GM21360 (cell line): ENCODE measurements around the gene CENPB.

ENCODE experiments used
- ATAC-seq: cut with Tn5 transposase; IDR thresholded peaks from one replicate; pipeline ENCODE4 v1.9.1; 2021; ENCODE audit warnings: mild to moderate bottlenecking, moderate library complexity; ENCODE audit not compliant: unreplicated experiment

CENPB gene

DNA sequence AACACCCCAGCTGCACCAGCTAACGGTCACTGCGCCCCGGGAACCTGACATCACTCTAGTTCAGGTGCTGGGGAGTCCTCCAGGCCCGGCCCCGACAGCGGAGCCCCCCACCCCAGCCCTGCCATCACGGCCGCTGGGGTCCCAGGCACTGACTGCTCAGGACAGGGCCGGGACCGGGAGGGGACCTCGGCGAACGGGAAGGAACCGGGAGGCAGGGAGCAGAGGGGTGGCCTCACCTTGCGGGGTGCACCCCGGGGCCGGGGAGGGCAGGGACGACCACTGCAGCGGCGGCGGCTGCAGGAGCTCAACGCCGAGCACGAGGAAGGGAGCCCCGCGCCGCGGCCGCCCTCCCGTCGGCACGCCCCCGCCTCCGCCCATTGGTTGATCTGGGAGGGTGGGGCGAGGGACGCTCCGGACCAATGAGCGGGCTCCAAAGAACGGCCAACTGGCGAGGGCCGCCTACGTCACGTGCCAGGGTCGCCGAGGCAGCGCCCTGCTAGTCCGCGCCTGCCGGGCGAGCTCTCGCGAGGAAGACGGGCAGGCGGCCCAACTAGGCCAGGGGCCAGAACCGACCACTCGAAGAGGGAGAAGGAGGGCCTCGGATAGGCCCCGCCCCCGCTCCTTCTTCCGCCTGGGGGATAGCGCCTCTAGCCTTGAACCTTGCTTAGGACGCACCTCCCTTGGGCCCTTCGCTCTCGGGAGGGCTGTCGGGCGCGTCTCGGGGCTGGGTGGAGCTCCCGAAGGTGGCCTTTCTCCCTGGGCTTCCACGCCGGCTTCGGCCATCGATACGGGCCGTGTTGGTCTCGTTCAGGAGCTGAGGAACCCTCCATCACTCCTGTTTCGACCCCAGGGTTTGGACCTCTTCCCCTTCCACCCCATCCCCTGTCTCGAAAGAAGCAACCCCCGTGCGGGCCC, 18.9 kb downstream of the CENPB start, which contains the start of gene ADISSP:
Gene ADISSP (minus strand): TSS at position 327 of the 915 bp plus-strand sequence. CDS start 7,653 bp downstream, outside the sequence.
- ATAC-seq: peak; percentile 93

DNA sequence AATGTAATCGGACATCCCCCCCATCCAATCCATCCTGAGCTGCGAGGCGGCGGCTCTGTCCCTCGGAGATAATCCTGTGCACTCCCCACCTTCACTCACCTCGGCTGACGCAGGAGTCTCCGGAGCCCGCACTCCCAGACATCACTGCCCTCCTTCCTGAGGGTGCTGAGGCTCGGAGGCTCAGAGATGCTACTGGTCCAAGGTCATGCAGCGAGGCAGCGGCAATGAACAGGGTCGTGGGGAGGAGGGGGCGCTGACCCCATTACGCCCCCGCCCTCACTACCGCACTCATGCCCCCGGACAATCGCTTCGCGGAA, 19.5 kb downstream of the CENPB start:
- ATAC-seq: no peak

DNA sequence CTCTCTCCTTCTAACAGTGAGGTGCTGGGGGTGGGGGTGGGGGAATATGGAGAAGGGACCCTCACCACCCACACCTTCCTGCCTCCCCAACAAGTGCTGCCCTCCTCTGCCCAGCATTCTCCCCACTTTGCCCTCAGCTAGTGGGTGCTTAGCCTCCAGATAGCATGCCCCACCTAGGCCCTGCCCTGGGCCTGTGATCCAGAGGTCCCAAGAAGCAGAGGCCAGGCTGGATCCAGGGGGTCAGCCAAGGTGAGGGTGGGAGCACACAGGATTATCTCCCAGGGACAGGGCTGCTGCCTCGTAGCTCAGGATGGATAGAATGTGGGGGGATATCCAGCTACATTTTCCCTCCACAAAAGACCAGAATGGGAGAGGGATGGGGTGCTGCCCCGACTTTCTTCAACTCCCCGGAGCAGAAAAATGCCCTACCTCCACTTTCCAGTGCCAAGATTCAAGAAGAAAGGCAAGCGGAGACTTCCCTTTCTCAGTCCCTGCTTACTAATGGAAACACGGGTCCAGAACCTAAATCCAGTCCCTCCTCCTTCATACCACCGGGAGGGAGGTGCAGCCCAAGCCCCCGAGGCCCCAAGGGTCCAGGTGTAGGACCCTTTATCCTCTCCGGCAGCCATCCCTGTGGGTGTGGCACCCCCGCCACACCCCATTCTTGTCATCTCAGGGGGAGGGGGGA, 20.0 kb downstream of the CENPB start:
- ATAC-seq: no peak

DNA sequence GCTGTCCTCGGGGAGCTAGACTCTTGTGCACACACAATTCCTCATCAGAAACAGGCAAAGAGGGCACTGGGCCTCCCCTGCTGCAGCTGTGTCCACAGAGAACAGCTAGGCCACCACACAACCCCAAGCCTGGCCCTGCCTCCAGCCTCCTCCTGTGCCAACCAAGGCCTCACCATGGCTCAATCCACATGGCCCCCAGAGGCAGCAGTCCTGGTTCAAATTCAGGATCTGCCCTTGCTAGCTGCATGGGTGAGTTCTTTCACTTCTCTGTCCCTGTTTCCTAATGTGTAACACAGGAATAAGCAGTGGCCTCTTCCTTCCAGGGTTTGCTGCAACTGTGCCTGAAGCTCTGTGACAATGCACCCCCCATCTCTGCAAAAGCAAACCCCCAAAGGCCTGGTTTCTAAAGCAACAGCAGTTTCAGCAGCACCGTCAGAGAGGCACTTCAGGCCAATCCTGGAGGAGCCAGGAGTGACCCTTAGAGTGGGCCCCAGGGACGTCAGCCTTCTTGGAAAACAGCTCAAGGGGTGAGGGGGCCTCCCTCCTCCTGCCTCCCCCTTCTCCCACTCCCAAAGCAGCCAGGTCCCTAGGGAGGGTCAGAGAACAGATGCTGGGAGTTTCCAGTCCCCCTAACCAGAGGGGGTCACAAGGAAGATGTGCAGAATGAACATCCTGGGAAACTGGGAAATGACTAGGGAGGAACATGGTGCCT, 21.2 kb downstream of the CENPB start:
- no peak for ATAC-seq

DNA sequence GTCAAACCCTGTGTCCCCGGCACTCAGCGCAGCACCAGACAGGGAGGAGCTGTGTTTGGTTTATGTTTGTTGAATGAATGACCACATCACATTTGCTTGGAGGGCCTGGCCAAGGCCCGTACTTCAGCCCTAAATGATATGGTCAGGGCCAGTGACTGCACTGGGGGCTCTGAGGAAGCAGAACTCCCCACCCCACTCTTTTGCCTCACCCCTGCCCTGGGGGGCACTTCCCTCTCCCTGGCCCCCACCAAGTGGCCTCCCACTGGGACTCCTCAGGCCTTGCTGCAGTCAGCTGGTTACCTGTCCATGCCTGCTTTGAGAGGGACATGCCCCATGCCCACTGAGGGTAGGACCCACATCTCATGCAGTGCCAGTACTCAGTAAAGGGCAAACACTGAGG, 21.9 kb downstream of the CENPB start:
- ATAC-seq: no peak

DNA sequence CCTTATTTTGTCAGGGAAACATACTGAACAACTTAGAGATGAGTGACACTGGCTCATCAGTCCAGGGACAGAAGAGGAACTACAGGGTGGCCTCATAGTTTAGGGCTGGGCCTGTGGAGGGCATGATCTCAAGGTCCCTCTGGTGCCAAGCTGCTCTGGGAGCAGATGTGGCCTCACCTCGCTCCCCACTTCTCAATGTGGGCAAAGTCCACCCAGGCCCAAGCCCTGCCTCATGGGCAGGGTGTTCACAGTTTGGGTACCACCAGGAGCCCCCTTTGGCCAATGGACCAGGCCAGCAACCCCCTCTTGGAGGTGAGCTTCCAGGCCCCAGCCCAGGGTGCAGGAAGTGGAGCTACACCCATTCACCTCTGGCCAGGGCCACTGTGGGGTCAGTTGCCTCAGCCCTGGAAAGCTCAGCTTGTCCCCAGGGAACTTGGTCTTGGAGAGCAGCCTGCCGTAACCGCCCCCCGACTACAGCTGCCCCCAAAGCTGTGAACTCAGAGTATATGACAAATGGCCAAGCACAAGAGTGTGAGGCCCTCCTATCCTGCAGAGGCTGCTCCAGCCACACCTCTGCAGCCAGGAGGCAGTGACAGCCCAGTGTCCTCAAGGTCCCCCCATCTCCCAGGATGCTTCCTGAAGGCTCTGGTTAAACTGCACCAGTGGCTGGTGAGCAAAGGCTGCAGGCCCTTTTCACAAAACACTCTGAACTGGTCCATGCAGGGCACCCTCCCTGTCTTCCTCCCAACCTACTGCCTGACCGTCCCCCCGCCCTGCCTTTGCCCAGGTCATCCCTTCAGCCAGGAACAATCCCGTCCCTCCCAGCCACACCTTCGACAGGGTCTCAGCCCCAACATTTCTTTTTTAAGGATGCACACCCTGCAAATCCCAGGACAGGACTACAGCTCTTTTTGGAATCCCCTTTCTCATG, 22.6 kb downstream of the CENPB start:
- ATAC-seq: no peak

DNA sequence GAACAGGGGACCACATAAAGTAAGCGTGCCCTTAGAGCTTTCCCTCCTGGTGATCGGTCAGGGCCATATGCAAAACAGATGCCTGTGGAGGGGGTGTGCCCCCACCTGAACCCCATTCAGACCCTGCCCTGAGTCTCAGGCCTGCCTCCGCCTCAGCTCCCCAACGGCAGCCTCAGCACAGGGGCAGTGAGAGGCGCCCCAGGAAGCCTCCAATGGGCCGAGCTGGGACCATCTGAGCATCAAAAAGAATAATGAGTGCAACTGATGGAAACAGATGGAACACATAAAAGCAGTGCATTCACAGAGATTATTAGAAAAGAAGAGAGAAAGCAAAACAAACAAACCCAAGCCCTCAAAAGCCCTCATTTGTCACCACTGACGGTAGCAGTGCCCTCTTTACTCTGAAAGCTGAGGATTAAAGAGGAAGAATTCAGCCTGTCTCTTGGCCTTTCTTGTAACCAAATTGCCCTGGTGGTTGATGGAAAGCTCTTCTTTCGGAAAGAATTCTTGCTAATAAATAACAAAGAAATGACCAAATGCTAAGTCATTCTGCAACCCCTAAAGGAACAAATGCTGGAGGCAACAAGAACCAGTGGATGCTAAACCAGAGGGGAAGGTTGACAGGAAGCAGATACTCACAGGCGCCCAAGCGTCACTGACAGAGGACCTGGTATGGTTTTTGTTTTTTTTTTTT, 25.7 kb downstream of the CENPB start:
- ATAC-seq: no peak

DNA sequence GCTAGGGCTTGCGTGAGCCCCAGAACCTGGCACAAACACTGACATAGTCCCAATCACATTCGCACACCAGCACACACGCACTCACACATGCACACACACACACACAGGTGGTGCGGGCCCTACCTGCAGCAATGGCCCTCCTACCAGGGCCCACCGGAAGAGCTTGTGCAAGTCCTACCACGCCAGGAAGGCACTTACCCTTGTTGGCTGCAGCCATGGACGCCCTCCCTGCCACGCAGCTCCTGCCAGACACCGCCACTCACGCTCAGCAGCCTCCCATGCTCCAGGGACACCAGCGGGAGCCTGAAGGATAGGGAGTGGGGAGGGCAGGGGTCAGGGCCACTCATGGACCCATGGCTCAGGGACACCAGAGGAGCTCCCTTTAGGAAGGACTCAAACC, 26.7 kb downstream of the CENPB start:
- no peak for ATAC-seq

DNA sequence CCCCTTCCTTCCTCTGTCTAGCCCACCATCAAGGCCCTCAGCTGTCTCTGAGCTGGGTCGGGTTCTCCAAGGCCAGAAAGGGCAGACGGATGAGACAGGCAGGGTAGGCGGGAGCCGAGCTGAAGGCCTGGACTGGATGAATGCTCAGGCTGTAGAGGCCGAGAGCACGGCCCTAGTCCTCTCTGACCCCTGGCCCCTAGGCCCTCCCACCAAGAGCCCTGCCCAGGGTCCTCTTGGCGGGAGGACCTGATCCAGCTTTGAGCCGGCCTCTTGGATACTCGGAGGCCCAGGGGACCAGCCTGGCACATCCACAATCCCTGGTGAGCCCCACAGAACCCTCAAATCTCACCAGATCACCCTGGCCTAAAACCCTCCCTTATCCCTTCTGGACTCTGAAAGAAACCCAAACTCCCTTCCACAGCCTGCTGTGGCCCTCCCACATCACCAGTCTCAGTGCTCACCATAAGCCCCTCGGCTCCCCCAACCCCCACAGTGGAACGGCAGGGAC, 27.2 kb downstream of the CENPB start:
- no peak for ATAC-seq

DNA sequence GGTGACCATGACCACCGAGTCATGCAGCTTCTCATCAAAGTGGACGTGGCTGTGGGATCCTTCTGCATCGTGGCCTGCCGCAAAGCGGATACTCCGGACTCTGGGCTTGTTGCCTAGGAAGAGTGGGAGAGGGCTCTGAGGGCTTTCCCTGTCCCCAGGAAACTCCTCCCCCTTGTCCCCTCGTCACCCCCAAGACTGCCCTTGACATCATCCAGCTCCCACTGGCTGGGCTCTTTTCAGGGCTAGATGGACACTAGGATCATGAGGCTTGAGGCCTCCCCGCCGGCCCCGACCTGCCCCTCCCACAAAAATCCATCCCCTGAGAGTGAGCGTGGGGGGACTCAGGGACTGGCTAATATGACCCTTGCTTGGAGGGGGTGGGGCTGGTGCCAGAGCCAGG, 28.0 kb downstream of the CENPB start:
- ATAC-seq: no peak

DNA sequence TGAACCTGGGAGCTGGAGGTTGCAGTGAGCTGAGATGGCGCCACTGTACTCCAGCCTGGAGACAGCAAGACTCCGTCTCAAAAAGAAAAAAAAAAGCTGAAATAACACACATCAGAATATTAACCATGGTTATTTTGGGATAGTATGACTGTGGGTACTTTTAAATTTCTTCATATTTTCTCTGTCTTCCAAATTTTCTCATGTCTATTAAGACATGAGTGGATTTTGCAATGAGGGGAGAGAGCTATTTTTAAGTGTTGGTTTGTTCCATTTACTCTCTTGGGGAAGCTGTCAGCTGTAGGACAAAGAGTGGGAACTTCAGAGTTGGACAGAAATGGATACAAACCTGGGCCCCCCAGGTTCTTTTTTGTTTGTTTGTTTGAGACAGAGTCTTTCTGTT, 29.3 kb downstream of the CENPB start:
- no peak for ATAC-seq

DNA sequence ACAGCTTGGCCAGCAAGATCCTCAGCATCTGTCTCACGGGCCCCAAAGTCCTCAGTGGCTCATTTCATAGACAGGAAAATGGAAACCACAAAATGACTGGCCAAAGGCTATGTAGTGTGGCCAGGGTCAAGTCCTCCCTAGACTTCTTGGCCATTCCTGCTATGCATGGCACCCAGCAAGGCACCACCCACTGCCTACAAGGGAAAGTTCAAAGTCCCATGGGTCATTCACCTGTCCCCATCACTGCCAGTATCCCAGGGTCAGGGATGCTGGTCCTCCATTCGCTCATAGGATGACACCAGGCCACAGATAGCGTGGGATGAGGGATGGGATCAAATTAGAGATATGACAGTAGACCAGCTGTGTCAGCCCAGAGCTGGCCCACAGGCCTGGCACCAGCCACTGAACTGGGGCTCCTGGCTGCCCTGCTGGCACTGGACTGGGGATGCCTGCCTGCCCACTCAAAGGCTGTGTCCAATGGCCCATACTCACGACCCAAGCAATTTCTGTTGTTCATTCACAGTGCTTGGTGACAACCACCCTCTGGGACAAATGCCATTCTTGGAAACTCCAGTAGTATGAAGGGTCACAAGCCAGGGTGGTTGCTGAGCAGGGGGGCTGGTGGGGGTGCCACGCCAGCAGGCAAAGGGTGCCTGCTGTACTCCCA, 30.6 kb downstream of the CENPB start:
- ATAC-seq: no peak

DNA sequence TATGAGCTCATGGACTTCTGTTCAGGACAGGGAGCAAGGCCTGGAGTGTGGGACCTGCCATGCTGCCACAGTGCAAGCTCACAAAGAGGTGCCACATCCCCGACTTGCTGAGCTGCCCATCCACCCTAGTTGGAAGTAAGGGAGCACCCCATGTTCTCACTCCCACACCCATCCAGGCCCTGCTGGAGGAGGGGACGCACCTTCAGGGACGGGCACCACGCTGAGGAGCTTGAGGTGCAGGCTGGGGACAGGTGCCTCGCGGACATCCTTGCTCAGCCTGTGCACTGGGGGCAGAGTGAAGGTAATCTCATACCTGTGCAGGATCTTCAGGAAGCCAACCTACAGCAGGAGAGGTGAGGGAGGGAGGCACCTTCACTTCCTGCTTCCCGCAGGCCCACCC, 31.3 kb downstream of the CENPB start:
- ATAC-seq: no peak

DNA sequence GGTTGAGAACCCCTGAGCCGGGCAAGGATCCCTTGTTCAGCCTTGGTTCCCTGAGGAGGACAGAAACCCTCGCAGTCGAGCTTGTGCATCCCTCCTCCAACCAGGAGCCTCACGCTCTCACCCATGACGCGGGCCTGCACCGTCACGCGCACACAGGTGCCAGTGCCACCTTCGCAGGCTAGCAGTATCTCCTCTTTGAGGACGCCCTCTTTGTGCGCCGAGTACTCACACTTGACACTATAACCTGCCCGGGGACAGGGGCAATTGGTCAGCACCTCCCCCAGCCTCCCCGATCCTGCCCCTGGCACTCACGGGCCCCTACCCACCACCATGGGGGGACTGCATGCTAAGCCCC, 32.3 kb downstream of the CENPB start:
- ATAC-seq: no peak

DNA sequence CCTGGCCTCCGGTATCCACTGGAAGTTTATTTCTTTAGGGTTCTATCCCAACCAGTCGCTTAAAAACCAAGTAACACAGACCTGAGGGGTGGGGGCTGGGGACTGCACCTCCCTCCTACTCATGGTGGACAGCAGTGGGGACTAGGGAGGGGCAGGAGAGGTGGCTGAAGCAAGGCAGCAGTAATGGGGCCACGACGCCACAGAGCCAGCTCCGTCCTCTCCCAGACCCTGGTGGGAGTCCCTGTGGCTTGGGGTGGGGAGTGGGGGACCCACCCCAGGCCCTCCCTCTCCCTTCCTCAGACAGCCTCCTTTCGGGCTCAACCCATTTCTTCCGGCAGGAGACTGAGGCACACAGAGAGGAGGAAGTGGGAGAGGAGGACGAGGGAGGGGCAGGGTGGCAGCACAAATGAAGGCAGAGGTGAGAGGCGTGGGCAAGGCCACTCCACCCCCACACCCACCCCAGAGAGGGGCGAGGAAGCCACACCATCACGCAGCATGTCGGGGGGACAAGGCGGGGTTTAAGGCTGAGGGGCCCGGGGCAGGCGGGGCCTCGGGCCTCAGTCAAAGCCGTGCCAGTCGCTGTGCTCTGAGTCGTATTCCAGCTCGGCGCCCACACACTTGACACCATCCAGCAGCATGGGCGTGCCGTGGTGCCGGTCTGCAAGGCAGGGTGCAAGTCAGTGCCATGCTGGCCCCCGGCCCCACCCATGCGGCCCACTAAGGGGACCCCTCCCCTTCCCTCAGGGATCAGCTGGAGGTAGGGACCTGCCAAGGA, 32.9 kb downstream of the CENPB start:
- no peak for ATAC-seq

DNA sequence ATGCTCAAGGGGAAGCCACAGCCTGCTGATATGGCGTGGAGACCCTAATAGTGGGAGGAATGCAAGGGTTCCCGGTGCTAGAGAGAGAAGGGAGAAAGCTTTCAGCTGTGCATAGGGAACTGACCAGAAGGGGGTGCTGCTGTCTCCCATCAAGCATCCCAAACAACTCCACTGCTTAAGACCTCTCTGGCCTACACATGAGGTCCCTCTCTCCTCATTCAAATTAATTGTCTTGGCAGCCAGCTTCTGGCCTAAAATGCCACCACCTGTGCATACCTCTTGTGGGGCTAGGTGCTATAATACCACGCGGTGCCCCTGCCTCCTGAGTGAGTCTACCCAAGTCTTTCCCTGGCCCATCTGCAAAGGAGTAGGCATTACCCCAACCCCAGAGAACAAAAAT, 33.4 kb downstream of the CENPB start:
- ATAC-seq: no peak

DNA sequence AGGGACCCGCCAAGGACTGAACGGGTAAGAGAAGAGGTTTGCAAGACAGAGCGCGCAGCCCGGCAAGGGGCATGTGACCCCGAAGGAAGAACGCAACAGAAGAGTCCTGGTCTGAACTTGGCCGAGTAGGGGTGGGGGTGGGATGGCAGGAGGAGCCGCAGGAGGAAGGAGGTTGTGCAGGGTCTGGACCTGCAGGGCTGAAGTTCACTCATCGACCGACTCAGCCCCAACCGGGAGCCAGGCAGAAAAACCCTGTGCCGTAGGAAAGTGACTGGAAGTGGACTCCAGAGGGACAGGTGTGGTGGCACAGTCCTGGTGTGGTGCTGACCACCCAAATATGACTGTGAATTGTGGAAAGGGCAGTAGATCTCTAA, 34.2 kb downstream of the CENPB start:
- ATAC-seq: no peak

DNA sequence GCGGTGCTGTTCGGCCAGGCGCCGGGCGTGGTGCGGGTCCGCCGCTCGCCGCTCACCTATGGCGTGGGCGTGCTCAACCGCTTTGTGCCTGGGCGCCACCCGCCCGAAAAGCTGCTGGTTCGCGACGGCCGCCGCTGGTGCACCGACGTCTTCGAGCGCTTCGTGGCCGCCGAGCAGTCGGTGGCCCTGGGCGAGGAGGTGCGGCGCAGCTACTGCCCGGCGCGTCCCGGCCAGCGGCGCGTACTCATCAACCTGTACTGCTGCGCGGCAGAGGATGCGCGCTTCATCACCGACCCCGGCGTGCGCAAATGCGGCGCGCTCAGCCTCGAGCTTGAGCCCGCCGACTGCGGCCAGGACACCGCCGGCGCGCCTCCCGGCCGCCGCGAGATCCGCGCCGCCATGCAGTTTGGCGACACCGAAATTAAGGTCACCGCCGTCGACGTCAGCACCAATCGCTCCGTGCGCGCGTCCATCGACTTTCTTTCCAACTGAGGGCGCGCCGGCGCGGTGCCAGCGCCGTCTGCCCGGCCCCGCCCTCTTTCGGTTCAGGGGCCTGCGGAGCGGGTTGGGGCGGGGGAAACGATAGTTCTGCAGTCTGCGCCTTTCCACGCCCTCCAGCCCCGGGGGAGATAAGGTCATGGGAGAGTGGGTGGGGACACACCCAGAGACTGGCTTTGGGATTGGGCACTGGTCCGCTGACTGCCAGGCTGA, 34.7 kb downstream of the CENPB start:
- ATAC-seq: no peak
